Esophagus squamous epithelium (tissue), 4 donors: ENCODE data around the gene MYO15A.

Source experiments
- CTCF ChIP-seq, 6 experiments: fragments of 450-650 bp in 4 of 6; fragments of 200-600 bp in 2 of 6; sonication (generic) in 2 of 6; IDR thresholded peaks; one replicate each; pipeline ENCODE4 v1.5.1; 2016 to 2019; ENCODE audit warnings: antibody characterized with exemption in 6 of 6, mild to moderate bottlenecking in 4 of 6, moderate library complexity in 4 of 6
- POLR2A ChIP-seq, 4 donors: fragments of 450-650 bp; IDR thresholded peaks; one replicate each; pipeline ENCODE4 v1.6.1; 2017; ENCODE audit warnings: antibody characterized with exemption in 4 of 4, mild to moderate bottlenecking in 4 of 4, moderate library complexity in 3 of 4

GRCh38 chr17:18074566-18075272, 33.8 kb upstream of the MYO15A start:
- no peak for TF ChIP-seq CTCF (IDR thresholded peaks at IDR 0.05)
- TF ChIP-seq POLR2A (IDR thresholded peaks at IDR 0.05), result no peak
